HPDE6-E6E7 (cell line): ENCODE data around the gene AGXT.

Source experiments
- DNase-seq: peaks from one replicate; pipeline ENCODE4 v3.0.0; 2011; ENCODE audit warnings: missing footprints; ENCODE audit errors: extremely low spot score

Gene AGXT

DNA sequence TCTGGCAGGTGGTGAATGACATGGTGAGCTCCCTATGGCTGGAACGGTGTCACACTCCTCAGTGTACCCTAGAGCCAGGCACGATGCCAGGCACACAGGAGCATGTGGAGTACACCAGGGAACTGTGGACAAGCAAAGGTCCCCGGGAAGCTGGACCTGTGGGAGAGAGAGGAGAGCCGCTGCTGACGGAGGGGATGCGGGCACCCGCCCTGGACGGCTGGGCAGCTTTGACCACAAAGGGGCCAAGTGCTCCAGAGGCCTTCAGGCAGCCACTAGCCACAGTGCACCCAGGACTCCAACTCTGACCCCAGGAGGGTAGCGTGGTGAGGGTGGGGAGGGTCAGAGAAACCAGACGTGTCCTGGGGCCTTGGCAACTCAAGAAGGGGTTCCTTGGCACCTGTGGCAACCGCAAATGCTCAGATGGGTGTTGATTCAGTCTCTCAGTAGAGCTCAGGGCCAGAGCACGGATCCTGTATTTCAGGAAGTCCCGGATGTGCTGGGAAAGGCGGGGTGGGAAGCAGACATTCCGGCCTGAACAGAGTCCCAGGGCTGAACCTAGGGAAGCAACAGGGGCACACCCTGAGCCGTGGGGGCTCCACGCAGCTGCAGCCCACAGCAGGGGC, 29.6 kb downstream of the AGXT start:
- DNase-seq: no peak

- DNase-seq: no peak
Observed at GRCh38 chr2:240898731-240899467, 30.3 kb downstream of the AGXT start.

DNA sequence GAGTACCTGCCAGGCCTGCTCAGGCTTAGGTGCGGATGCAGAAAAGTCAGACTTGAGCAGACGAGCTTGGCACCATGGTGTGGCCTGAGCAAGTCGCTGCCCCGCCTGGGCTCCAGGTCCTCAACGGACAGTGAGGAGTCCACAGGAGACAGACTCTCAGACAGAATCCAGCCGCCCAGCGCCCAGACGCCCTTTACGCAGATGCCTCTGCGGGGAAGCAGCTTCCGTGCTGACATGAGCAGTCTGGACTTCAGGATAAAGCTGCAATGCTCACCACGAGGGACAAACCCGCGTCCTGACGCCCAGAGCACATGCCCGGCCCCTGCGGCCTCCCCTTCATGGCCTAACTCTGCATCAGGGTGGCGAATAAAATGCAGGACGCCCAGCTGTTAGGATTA, 30.8 kb downstream of the AGXT start:
- no peak for DNase-seq

GRCh38 chr2:240900141-240900860, 31.7 kb downstream of the AGXT start:
- no peak for DNase-seq

DNA sequence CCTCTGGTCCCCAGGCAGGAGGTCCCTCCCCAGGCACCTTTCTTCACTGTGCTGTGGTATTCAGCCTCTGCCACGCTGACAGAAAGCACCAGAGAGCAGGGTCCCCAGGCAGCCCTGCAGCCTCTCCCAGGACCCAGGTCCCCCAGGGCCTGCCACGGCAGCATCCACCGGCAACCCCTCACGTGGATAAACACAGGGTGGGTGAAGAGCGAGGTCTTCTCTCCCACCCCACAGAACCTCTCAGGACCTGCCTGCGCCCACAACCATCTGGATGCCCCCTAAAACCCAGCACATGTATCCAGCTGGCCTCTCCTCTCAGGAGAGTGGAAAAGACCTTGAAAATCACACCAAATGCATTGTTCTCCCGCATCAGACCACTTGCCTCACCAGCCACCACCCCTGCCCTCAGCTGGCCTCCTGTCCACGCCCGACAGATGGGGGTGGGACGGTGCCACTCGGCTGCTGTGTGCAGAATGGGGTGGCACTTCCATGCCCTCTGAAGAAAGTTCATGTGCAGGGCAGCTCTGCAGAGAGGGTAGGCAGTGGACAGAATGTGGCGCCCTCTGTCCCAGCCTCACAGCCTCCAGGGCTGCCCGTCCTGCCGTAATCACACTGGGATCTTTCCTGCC, 33.5 kb downstream of the AGXT start:
- no peak for DNase-seq

- no peak for DNase-seq
Observed at GRCh38 chr2:240902615-240903041, 34.0 kb downstream of the AGXT start.

DNA sequence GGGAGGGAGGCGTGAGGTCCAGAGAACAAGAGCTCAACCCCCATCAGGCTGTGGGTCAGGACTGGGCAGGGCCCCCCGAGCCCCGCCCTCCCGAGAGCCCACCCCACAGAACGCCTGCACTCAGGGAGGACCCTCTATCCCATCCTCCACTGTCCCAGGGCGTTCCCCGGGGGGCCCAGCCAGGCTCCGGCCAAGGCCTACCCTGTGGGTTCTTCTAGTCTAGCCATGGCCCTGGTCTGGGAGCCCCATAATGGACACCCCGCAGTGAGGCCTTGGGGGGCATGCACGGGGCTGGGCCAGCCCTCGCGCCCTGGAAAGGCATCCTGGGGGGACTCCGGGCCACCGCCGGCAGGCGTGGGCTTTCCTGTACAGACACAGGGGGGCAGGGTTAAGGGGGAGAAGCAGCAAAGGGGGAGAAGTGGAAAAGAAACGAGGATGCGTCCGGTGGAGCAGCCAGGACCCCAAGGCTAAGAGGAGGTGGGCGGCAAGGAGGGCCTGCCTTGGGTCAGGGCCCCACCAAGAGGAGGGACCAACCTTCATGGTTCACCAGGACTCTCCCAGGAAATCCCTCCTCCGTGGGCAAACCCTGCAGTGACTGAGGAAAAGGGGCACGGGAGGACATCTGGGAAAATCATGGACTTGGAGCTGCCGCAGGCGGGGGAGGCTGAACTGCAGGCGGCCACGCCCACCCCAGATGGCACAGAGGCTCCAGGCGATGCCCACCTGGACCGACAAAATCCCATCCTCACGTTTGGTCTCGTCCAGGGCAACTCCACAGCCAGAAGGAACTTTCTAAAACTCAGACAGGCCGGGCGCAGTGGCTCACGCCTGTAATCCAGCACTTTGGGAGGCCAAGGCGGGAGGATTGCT, 34.8 kb downstream of the AGXT start:
- DNase-seq: no peak

GRCh38 chr2:240904216-240905175, 35.9 kb downstream of the AGXT start:
- DNase-seq: no peak

GRCh38 chr2:240905176-240905781, 36.7 kb downstream of the AGXT start:
- no peak for DNase-seq

GRCh38 chr2:240906141-240906910, 37.7 kb downstream of the AGXT start, which contains the start of gene CROCC2:
CROCC2 (plus strand) TSS chr2:240906336; CDS start chr2:240906514, 178 bp downstream.
- DNase-seq: no peak

DNA sequence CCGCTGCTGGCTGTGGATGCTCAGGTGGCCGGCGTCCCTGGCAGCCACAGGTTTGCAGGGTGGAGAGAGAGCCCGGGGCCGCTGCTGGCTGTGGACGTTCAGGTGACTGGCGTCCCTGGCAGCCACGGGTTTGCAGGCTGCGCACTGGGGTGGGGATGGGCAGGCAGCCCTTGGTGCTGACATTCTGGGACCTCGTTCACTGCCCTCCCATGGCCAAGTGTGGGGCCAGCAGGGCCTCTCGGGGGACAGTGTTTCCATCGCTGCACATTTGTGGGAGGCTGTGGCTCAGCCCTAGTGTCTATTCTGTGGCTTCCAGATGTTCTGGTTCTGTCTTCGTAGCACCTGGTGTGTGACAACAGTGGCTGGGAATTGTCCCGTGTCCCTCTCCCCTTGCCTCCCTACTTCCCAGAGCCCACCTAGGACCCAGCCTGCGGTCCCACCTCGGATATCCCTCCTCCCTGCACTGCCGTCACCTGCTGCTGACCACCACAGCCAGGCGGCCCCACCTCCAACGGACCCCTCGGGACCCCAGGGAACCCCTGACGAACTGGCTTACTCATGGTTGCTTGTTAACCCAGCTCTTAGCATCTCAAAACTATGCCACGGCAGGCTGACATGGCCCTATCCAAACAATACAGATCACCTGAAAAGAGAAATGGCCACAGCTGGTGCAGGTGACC, 38.4 kb downstream of the AGXT start:
- no peak for DNase-seq

- DNase-seq: no peak
Observed at GRCh38 chr2:240909216-240909974, 40.8 kb downstream of the AGXT start.

GRCh38 chr2:240911641-240912265, 43.1 kb downstream of the AGXT start:
- no peak for DNase-seq

GRCh38 chr2:240912878-240913809, 44.5 kb downstream of the AGXT start:
- DNase-seq: no peak

DNA sequence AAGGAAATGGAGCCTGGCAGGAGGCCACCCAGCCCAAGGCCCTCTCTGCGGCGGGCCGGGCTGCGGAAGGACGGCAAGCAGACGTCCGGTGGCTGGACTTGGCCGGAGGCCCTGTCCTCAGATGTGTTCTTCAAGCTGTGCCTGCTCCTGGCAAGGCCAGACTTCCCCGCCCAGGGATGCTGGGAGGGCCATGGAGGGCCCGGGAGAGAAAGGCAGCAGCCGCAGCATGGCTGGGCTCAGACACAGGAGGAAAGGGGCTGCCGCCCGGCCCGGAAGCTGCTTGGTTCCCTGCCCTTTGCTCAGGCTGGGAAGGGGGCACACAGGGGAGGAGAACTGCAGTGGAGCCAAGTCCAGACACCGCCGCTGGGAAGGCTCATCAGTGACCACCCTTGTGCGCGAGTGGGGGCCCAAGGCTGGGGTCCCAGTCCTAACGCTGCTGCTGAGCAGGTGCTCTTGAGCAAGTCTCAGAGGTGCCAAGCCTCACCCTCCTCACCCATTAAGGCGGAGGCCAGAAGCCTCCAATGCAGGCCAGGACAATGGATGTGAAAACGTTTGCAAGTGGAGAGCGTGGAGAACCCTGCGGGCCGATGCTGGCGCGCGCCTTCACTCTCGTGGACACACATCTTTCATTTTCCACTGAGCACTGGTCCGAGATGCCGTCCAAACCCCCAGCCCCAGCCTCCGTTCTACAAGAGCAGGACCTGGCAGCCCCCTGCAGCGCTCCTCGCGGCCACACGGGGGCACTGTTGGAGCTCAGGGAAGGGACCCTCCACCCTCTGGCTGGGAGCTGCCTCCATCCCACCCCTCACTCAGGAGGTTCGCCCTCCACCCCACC, 45.4 kb downstream of the AGXT start:
- no peak for DNase-seq
